GM23338 (cell line): Measurements from ENCODE around the gene KCTD17.

Experiments
- CREB1 ChIP-seq: fragments of 250-450 bp; sonication (Bioruptor Pico); IDR thresholded peaks from 2 replicates; pipeline ENCODE4 v1.5.0; 2020; ENCODE audit warnings: low read depth, mild to moderate bottlenecking, moderate library complexity
- EZH2 ChIP-seq: fragments of 200-600 bp; sonication (generic); IDR thresholded peaks from one replicate; pipeline ENCODE4 v1.8.0; 2017; ENCODE audit warnings: antibody characterized with exemption, mild to moderate bottlenecking, low read depth; ENCODE audit not compliant: unreplicated experiment
- EZH2phosphoT487 ChIP-seq: fragments of 200-600 bp; sonication (generic); IDR thresholded peaks from one replicate; pipeline ENCODE4 v1.8.1; 2018; ENCODE audit warnings: antibody characterized with exemption; ENCODE audit not compliant: unreplicated experiment
- JUNB ChIP-seq: IDR thresholded peaks from one replicate; pipeline ENCODE4 v1.6.1; 2016; ENCODE audit warnings: antibody characterized with exemption; ENCODE audit not compliant: unreplicated experiment
- NANOG ChIP-seq: IDR thresholded peaks from 2 replicates; pipeline ENCODE4 v1.6.1; 2016; ENCODE audit warnings: antibody characterized with exemption, borderline replicate concordance
- POLR2AphosphoS5 ChIP-seq: IDR thresholded peaks from 2 replicates; pipeline ENCODE4 v1.6.1; 2016; ENCODE audit warnings: antibody characterized with exemption, low read depth
- TF ChIP-seq, protein P1 (sequence below), 2 experiments: fragments of 200-600 bp in 1 of 2; sonication (generic) in 1 of 2; conservative IDR thresholded peaks; 2 replicates each; pipeline versions ENCODE4 v1.5.1 to v1.6.1; 2016 to 2017; ENCODE audit warnings: antibody characterized with exemption in 2 of 2, low read depth in 2 of 2, mild to moderate bottlenecking in 2 of 2, moderate library complexity in 1 of 2
- TF ChIP-seq, protein P2 (sequence below): IDR thresholded peaks from 2 replicates; pipeline ENCODE4 v1.6.1; 2016; ENCODE audit warnings: antibody characterized with exemption
- TF ChIP-seq, protein P3 (sequence below): IDR thresholded peaks from one replicate; pipeline ENCODE4 v1.6.1; 2018; ENCODE audit warnings: antibody characterized with exemption; ENCODE audit not compliant: unreplicated experiment
- TF ChIP-seq, protein P4 (sequence below): fragments of 250-450 bp; sonication (Bioruptor Pico); IDR thresholded peaks from 2 replicates; pipeline ENCODE4 v1.5.0; 2020; ENCODE audit warnings: mild to moderate bottlenecking, moderate library complexity

DNA sequence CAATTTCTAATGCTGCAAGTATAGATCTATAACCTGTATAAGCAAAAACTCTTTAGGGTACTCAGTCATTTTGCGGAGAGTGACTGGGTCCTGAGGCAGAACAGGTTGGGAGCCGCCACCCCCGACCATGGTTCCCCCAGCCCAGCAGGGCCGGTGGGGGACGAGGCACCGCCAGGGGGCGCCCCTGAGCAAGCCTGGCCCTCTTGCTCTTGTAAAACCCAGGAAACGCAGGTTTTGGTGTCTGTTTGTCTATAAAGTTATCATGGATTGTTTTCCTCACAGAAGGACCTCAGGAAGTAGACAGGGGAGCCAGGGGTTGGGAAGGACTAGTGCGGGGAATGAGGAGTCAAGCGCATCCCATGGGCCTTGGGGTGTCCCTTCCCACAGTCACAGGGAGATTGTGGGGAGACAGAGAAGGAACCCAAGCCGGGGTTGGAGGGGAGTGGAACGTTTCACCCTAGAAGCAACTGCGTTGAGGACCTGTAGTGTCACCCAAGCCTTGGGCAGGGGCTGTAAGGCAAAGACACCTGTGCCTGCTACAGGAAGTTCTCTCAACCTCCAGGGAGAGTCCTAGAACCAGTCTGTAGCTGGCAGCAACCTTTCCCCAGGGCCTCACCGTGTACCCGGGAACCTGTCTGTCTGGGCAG is 26.4 kb downstream of the KCTD17 start:
- TF ChIP-seq, protein P1, sequence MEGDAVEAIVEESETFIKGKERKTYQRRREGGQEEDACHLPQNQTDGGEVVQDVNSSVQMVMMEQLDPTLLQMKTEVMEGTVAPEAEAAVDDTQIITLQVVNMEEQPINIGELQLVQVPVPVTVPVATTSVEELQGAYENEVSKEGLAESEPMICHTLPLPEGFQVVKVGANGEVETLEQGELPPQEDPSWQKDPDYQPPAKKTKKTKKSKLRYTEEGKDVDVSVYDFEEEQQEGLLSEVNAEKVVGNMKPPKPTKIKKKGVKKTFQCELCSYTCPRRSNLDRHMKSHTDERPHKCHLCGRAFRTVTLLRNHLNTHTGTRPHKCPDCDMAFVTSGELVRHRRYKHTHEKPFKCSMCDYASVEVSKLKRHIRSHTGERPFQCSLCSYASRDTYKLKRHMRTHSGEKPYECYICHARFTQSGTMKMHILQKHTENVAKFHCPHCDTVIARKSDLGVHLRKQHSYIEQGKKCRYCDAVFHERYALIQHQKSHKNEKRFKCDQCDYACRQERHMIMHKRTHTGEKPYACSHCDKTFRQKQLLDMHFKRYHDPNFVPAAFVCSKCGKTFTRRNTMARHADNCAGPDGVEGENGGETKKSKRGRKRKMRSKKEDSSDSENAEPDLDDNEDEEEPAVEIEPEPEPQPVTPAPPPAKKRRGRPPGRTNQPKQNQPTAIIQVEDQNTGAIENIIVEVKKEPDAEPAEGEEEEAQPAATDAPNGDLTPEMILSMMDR (conservative IDR thresholded peaks at IDR 0.05; ENCODE audit: low read depth in 2 of 2), result peak; percentile 91 to 98
- TF ChIP-seq POLR2AphosphoS5 (no peak), EZH2 (no peak), EZH2phosphoT487 (no peak), CREB1 (CRISPR knock-in tag) (no peak), JUNB (no peak), NANOG (no peak)
- TF ChIP-seq, protein P2, sequence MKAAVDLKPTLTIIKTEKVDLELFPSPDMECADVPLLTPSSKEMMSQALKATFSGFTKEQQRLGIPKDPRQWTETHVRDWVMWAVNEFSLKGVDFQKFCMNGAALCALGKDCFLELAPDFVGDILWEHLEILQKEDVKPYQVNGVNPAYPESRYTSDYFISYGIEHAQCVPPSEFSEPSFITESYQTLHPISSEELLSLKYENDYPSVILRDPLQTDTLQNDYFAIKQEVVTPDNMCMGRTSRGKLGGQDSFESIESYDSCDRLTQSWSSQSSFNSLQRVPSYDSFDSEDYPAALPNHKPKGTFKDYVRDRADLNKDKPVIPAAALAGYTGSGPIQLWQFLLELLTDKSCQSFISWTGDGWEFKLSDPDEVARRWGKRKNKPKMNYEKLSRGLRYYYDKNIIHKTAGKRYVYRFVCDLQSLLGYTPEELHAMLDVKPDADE, result no peak
- TF ChIP-seq, protein P3, sequence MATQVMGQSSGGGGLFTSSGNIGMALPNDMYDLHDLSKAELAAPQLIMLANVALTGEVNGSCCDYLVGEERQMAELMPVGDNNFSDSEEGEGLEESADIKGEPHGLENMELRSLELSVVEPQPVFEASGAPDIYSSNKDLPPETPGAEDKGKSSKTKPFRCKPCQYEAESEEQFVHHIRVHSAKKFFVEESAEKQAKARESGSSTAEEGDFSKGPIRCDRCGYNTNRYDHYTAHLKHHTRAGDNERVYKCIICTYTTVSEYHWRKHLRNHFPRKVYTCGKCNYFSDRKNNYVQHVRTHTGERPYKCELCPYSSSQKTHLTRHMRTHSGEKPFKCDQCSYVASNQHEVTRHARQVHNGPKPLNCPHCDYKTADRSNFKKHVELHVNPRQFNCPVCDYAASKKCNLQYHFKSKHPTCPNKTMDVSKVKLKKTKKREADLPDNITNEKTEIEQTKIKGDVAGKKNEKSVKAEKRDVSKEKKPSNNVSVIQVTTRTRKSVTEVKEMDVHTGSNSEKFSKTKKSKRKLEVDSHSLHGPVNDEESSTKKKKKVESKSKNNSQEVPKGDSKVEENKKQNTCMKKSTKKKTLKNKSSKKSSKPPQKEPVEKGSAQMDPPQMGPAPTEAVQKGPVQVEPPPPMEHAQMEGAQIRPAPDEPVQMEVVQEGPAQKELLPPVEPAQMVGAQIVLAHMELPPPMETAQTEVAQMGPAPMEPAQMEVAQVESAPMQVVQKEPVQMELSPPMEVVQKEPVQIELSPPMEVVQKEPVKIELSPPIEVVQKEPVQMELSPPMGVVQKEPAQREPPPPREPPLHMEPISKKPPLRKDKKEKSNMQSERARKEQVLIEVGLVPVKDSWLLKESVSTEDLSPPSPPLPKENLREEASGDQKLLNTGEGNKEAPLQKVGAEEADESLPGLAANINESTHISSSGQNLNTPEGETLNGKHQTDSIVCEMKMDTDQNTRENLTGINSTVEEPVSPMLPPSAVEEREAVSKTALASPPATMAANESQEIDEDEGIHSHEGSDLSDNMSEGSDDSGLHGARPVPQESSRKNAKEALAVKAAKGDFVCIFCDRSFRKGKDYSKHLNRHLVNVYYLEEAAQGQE, result no peak
- TF ChIP-seq, protein P4, sequence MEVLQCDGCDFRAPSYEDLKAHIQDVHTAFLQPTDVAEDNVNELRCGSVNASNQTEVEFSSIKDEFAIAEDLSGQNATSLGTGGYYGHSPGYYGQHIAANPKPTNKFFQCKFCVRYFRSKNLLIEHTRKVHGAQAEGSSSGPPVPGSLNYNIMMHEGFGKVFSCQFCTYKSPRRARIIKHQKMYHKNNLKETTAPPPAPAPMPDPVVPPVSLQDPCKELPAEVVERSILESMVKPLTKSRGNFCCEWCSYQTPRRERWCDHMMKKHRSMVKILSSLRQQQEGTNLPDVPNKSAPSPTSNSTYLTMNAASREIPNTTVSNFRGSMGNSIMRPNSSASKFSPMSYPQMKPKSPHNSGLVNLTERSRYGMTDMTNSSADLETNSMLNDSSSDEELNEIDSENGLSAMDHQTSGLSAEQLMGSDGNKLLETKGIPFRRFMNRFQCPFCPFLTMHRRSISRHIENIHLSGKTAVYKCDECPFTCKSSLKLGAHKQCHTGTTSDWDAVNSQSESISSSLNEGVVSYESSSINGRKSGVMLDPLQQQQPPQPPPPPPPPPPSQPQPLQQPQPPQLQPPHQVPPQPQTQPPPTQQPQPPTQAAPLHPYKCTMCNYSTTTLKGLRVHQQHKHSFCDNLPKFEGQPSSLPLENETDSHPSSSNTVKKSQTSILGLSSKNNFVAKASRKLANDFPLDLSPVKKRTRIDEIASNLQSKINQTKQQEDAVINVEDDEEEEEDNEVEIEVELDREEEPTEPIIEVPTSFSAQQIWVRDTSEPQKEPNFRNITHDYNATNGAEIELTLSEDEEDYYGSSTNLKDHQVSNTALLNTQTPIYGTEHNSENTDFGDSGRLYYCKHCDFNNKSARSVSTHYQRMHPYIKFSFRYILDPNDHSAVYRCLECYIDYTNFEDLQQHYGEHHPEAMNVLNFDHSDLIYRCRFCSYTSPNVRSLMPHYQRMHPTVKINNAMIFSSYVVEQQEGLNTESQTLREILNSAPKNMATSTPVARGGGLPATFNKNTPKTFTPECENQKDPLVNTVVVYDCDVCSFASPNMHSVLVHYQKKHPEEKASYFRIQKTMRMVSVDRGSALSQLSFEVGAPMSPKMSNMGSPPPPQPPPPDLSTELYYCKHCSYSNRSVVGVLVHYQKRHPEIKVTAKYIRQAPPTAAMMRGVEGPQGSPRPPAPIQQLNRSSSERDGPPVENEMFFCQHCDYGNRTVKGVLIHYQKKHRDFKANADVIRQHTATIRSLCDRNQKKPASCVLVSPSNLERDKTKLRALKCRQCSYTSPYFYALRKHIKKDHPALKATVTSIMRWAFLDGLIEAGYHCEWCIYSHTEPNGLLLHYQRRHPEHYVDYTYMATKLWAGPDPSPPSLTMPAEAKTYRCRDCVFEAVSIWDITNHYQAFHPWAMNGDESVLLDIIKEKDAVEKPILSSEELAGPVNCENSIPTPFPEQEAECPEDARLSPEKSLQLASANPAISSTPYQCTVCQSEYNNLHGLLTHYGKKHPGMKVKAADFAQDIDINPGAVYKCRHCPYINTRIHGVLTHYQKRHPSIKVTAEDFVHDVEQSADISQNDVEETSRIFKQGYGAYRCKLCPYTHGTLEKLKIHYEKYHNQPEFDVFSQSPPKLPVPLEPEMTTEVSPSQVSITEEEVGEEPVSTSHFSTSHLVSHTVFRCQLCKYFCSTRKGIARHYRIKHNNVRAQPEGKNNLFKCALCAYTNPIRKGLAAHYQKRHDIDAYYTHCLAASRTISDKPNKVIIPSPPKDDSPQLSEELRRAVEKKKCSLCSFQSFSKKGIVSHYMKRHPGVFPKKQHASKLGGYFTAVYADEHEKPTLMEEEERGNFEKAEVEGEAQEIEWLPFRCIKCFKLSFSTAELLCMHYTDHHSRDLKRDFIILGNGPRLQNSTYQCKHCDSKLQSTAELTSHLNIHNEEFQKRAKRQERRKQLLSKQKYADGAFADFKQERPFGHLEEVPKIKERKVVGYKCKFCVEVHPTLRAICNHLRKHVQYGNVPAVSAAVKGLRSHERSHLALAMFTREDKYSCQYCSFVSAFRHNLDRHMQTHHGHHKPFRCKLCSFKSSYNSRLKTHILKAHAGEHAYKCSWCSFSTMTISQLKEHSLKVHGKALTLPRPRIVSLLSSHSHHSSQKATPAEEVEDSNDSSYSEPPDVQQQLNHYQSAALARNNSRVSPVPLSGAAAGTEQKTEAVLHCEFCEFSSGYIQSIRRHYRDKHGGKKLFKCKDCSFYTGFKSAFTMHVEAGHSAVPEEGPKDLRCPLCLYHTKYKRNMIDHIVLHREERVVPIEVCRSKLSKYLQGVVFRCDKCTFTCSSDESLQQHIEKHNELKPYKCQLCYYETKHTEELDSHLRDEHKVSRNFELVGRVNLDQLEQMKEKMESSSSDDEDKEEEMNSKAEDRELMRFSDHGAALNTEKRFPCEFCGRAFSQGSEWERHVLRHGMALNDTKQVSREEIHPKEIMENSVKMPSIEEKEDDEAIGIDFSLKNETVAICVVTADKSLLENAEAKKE (CRISPR knock-in tag), result no peak
